SKM-1 treated with dmso at 0.1 percent for 144 hours (cell line): ENCODE data around the gene ALLC.

ENCODE experiments used
- DNase-seq: peaks from one replicate; lab custom pipeline; 2025; ENCODE audit not compliant: unreplicated experiment; lab: John Stamatoyannopoulos, UW

Gene ALLC

DNA sequence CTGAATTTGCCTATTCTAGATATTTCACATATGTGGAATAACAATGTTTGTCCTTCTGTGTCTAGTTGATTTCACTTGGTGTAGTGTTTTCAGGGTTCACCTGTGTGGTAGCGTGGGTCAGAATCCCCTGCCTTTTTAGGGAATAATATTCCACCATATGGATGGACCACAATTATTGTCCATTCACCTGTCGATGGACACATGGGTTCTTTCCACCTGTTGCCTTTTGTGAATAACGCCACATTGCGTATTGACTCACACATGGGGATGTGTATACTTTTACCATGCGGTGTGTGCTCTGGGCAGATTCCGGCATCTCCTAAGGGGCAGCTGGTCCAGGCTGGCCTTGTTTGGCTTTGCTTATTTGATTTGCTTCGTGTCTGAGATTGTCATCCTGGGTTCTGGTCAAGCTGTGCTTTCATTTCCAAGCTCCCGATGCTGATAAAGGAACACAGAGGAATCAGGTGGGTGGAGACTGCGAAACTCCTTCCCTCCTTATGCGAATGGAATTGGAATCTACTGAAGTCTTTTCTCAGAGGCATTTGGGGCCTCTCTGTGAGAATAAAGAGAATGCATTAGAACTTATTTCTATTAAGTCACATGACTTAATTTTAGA is 18.9 kb upstream of the ALLC start:
- DNase-seq = no peak

- no peak for DNase-seq
Measured at GRCh38 chr2:3639653-3640052, 18.3 kb upstream of the ALLC start.

GRCh38 chr2:3641181-3641580 is 16.8 kb upstream of the ALLC start:
- no peak for DNase-seq

GRCh38 chr2:3641841-3642421 is 16.1 kb upstream of the ALLC start:
- DNase-seq = no peak

- no peak for DNase-seq
Measured at GRCh38 chr2:3642521-3643215, 15.3 kb upstream of the ALLC start.

GRCh38 chr2:3643371-3644245 is 14.4 kb upstream of the ALLC start:
- no peak for DNase-seq

DNA sequence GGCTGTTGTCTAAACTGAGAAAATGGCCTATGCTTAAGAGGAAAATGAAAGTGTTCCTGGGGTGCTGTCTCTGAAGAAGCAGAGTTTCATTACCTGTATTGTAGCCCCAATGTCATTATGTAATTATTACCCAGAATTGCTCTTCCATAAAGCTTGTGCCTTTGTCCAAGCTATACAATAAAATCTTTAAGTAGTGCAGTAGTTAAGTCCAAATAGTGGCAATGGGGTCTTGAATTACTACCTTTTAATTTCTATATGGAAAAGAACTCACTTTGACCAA is 13.8 kb upstream of the ALLC start:
- peak; percentile 47 for DNase-seq

- DNase-seq = no peak
Measured at GRCh38 chr2:3644891-3645605, 13.0 kb upstream of the ALLC start.

- no peak for DNase-seq
Measured at GRCh38 chr2:3645745-3646389, 12.1 kb upstream of the ALLC start.

GRCh38 chr2:3646446-3646845 is 11.6 kb upstream of the ALLC start:
- DNase-seq = no peak

- DNase-seq = no peak
Measured at GRCh38 chr2:3647246-3647645, 10.8 kb upstream of the ALLC start.

- DNase-seq = no peak
Measured at GRCh38 chr2:3647831-3648651, 10.0 kb upstream of the ALLC start.

DNA sequence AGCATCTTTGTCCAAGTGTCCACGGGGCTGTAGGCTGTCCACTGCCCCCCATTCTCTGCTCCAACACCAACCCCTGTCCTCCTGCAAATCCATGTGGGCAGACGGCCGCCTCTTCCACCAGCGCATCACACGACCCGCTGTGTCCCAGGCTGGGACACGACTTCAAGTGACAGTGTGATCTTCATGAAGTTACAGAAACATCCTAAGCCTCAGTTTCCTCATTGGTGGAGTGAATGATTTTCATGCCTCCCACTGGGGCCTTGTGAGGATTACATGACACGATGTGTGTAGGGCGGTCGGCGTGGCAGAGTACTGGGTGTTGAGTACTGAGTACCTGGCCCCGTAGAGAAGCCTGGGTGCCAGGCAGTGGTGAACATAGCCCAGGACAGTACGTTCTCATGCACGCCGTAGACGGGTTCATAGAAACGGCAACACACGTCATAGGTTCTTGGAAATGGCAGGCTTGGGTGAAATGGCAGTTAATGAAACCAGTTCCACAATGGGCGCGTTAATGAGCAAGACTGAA is 9.3 kb upstream of the ALLC start:
- DNase-seq = no peak

- no peak for DNase-seq
Measured at GRCh38 chr2:3649581-3649980, 8.4 kb upstream of the ALLC start.

DNA sequence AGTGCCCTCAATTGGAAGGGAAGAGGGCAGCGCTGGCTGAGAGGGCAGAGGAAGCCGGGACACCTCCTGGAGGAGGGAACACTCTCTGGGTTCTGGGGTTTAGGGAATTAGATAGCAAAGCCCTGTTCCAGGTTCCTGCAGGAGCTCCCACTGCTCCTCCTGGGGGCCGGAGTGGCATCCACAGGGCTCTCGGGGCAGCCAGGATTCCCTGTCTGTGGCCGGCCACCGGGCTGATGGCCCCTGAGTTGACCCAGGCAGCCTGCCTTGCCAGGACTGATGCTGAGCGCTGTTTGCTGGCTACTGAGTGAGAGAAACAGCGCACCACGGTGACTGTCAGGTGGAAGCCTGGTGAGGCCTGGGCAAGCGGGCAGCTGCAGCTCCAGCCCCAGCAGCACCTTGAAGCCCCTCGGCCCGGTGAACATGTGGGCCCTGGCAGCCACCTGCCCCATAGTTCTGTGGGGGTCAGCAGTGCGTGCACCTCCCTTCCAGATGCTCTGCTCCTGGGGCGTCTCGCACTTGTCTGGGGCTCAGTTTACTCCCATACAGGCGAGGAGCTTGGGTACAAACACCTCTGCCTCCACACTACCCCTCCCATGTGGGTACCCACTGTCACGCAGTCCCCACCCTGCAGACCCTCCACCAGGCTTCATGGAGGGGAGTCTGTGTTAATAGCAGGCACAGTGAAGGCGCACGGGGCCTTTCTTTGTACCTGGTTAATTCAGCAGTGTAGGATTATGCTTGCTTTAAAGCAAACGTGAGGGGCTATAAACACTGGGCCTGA is 7.7 kb upstream of the ALLC start:
- DNase-seq = no peak

DNA sequence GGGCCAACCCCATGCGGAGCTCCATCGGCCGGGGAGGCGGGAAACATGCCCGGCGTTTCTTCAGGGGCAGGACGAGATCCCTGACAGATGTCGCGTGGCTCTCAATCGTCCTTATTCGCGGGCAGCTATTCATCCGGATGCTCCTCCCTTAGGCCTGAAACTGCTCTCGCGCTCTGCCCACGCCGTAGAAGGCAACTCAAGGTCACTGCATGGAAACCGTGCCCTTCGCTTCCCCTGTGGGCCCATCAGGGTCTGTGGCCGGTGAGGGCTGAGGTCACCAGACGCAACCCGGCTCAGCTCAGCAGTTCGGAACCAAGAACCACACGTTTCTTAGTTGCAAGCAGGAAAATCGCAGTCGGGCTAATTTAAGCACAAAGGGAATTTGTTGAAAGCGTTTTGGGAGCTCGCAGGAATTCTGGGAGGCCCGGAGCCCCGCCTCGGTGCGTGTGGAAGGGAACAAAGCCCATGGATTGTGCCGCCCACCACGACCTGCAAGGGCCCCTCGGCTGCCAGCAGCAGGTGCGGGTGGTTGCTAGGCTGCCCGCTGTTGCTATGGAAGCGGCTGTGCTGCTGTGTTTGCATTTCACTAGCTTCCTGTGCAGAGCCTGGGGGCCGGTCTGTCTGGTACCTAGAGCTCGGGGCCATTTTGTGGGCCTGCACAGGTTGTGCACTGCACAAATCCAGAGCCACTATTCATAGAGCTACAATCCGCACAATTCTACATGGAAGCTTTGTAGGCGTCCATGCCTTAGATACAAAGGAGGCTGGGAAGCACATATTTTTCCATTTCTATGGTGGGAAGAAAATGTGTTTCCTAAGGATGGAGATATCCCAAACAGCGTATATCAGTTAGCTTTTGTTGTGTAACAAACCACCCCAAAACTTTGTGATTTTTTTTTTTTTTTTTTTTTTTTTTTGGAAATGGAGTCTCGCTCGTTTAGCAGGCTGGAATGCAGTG is 6.0 kb upstream of the ALLC start:
- DNase-seq = no peak

DNA sequence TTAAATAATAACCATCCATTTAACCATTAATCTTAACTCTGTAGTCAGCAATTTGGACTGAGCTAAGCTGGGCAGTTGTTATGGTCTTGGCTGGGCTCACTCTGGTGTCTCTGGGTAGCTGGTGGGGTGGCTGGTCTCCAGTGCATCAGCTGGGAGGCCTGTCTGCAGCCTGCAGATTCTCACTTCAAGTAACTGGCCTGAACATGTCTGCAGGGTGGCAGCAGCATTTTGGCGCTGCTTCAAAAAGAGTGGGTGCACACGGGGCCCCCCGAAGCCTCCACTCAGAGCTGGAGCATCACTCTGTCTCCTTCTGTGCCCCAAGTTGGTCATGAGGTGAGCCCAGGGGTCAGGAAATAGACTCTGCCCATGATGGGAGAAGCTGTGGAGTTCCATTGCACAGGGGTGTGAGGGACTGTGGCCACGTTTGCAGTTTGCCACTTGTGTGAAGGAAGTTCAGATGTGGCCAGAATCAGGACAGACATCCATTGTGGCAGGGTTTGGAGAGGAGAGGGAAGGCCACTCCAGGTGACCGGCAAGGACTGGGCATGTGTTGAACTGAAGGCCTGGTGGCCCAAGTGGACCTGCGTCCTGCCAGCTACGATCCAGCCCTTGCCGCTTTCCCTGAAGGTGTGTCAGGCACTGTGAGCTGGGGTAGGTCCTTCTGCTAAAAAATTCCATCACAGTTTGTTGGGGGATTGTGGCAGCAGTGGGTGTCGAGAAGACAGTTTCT is 4.9 kb upstream of the ALLC start:
- DNase-seq = no peak
